Measurements from ENCODE around the gene MYO18A. TPM values are rescaled to one million over a fixed set of nuclear protein-coding genes. Genes with fewer than 3 reads are reported as not detected.

MYO18A gene
- total and polyA plus RNA-seq, 2 of the 4 experiments (the other 2 are of a cell fraction): 22.4 to 39.1 TPM

DNA sequence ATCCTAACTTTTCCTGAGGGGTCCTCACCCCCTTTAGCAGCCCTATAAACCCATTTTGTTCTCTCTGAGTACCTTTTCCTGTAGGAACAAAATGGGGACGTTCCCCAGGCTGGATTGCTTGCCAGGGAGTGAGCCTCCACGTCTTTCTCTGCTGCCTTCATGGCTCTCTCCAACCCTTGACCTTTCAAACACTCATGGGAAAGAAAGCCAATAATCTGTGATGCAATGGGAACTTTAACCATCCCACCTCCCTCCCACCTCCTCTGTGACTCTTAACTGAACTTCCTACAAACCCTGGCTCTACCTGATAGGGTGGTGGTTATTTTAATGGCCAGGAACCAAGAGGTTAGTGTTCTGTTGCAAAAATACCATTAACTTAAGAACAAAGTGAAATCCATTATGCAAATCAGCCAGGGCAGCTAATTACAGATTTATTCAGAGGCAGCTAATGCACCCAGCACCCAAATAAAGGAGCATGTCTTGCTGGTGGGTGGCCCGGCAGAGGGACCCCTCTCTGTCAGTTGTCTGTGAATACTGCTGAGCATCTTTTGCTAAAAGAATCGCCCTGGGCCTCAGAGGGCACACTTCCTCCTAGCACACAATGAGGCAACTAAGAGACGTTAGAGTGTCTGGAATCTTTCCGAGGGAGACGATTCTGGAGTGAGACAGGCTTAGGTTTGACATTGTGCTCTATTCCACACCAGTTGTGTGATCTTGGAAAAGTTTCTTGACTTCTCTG lies 134.3 kb downstream of the MYO18A start:
- H3K4me2 ChIP-seq (ENCODE audit: low read depth, low read length): no peak overlapping the region
- WGBS, 2 experiments (ENCODE audit: extremely low coverage in 2 of 2, insufficient read length in 1 of 2): no CpG with 5 or more reads among the region's 7 CpGs
- dilution Hi-C loops (cut with HindIII; ENCODE audit: low sequenced_read_pairs, unreplicated experiment): no loop called here
- no peak overlapping the region for H2AK9ac ChIP-seq (replicated peaks; ENCODE audit: low read depth, low read length, poor library complexity)
- H3K18ac ChIP-seq (ENCODE audit: low read depth, low read length): no peak overlapping the region
- intact Hi-C loops (cut with micrococcal nuclease): loop anchor here (10.0 kb wide), 1 partner anchor 81 kb away; no protein-coding TSS in a partner anchor
- peaks cover 2% of the 10 kb centered on the region; the same call in 1 of the 2 replicates for H3K9me1 ChIP-seq (ENCODE audit: insufficient read depth, low read length)
- H3K27me3 ChIP-seq (ENCODE audit: control insufficient read depth, insufficient read depth, low read length): peaks cover 59% of the 10 kb centered on the region
- no TSS peak for BruUV-seq (replicated peaks)
- TF ChIP-seq CHD1 (IDR thresholded peaks at IDR 0.05; ENCODE audit: low read depth, low read length) (no peak), NFE2L2 (IDR thresholded peaks at IDR 0.05; ENCODE audit: low read depth, low read length) (no peak), POLR2A (IDR thresholded peaks at IDR 0.05; ENCODE audit: low read depth, low read length) (no peak)
- TF ChIP-seq, protein P1, sequence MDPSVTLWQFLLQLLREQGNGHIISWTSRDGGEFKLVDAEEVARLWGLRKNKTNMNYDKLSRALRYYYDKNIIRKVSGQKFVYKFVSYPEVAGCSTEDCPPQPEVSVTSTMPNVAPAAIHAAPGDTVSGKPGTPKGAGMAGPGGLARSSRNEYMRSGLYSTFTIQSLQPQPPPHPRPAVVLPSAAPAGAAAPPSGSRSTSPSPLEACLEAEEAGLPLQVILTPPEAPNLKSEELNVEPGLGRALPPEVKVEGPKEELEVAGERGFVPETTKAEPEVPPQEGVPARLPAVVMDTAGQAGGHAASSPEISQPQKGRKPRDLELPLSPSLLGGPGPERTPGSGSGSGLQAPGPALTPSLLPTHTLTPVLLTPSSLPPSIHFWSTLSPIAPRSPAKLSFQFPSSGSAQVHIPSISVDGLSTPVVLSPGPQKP (IDR thresholded peaks at IDR 0.05; ENCODE audit: borderline replicate concordance, low read depth, low read length): no peak
- no peaks in the 10 kb centered on the region for H4K20me1 ChIP-seq (ENCODE audit: insufficient read depth, low read length)
- no peak overlapping the region for H2AFZ ChIP-seq (replicated peaks; ENCODE audit: low read length, poor library complexity)
- H3K4me1 ChIP-seq (ENCODE audit: control insufficient read depth, insufficient read depth, low read length): no peaks in the 10 kb centered on the region
- no peaks in the 10 kb centered on the region for H3K79me1 ChIP-seq (ENCODE audit: low read depth in 1 of 2, low read length in 2 of 2)
- H3K36me3 ChIP-seq (ENCODE audit: control insufficient read depth, insufficient read depth, low read length): no peaks in the 10 kb centered on the region
- H2BK15ac ChIP-seq (ENCODE audit: low read depth, low read length): no peak overlapping the region
- no peak overlapping the region for H2BK5ac ChIP-seq (ENCODE audit: low read depth, low read length, poor library complexity, severe bottlenecking)
- H3K4ac ChIP-seq (ENCODE audit: low read depth, low read length): no peak overlapping the region
- no peak overlapping the region for H4K8ac ChIP-seq (ENCODE audit: low read depth in 2 of 2, low read length in 2 of 2)
- DNase-seq (no peak), ATAC-seq (ENCODE audit: low read depth) (no peak)
- no peak overlapping the region for H4K5ac ChIP-seq (ENCODE audit: low read depth, low read length)
- in situ Hi-C loops (cut with MboI; ENCODE audit: low sequenced_read_pairs): loop anchor here (10.0 kb wide), 1 partner anchor 59 kb away; no protein-coding TSS in a partner anchor
- H3K9ac ChIP-seq (ENCODE audit: low read depth, low read length): no peak overlapping the region
- no peak overlapping the region for H3K14ac ChIP-seq (replicated peaks; ENCODE audit: low read depth, low read length)
- H3K23ac ChIP-seq (ENCODE audit: low read depth, low read length): no peak overlapping the region
- ChIA-PET POLR2A (ENCODE audit: unreplicated experiment) (no interaction called here), CTCF (no interaction called here)
- no peak overlapping the region for H3K4me3 ChIP-seq (ENCODE audit: insufficient read depth, low read depth, low read length)
- no peak overlapping the region for H2BK120ac ChIP-seq (ENCODE audit: low read depth, low read length)
- no peak overlapping the region for H3K56ac ChIP-seq (ENCODE audit: extremely low read depth, insufficient read depth, low read length)
- no peak overlapping the region for H4K91ac ChIP-seq (ENCODE audit: insufficient read depth, low read depth, low read length)
- H3K9me3 ChIP-seq (ENCODE audit: control insufficient read depth, insufficient read depth, low read length): no peaks in the 10 kb centered on the region; the same call in 1 of the 2 replicates
- no peak overlapping the region for H2BK20ac ChIP-seq (ENCODE audit: low read depth, low read length)
- H3K27ac ChIP-seq (ENCODE audit: insufficient read depth, low read length): no peak overlapping the region
- no peak overlapping the region for H2AK5ac ChIP-seq (ENCODE audit: low read depth, low read length)

Data from IMR-90 (cell line).